Measurements from ENCODE around the gene AGAP3.

The AGAP3 gene

DNA sequence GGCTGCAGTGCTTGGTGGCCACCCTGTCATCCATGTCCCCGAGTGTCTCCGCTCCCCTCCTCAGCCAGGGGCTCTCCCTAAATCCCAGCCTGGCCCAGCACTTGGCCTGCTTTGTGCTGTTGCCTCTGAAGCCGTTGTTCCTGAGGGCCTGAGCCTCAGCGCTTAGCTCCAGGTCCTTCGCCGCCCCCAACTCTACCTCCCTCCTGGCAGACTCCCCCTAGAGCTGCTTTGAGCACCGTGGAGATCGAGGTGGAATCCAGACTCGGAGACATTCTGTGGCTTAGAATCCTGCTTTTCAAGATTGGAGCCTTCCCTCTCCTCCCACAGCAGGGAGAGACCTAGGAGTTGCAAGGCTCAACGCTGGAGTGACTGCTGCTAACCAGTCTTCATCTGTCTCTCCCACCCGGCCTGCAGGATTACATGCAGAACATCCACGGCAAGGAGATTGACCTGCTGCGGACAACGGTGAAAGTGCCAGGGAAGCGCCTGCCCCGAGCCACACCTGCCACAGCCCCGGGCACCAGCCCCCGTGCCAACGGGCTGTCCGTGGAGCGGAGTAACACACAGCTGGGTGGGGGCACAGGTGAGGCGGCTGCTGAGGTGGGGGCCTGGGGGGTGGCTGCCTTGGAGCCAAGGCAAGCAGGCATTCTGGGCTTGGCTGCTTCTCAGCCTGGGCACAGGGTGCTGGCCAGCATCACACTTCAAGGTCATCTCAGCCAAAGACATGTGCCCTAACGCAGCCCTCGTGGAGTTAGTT is 47.9 kb downstream of the AGAP3 start:
- H3K36me3 ChIP-seq = peaks cover 21 to 99% (median 72%) of the 10 kb centered on the region in 11 experiments; a peak in 19 of 22 replicates
- no peak overlapping the region for H3K9ac ChIP-seq
- H4K20me1 ChIP-seq = peaks cover 10 to 99% (median 34%) of the 10 kb centered on the region in 11 experiments; a peak in 19 of 22 replicates

DNA sequence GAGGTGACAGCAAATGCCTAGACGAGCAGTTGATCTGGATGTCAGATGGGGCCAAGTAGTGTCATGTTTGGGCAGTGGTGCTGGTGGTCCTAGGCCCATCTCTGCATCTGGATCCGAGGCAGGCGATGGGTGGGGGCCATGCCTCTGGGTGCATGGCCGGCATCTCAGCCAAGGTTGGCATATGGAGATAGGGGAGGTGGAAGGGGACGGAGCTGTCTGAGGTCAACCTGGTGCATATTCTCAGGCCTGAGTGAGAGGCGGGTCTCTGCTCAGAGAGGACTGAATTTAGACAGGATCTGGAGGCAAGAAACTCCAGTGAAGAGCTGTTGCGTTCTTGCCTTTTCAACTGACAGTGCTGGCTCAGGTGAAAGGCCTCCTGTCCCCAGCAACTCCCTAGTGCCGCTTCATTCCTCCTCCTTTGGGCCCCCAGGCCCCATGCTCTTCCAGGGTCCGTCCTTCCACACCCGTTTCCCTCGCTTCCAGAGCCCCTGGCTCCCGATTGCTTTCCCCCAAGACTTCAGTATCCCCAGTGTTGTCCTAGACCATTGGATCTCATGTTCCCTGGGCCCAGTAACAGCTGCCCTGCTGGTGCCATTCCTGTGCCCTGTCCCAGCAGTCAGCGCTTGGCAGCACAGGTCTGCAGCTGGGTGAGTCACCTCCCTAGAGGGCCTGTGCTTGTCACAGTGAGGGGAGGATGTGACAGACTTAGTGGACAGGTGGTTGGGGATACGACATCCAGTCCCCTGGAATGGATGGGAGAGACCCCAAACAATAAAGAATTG is 48.7 kb downstream of the AGAP3 start:
- Histone ChIP-seq H3K27me3 (no peaks in the 10 kb centered on the region), H3K9me3 (replicated peaks in 1 of 11) (no peaks in the 10 kb centered on the region), H3K36me3 (peaks cover 19 to 99% (median 66%) of the 10 kb centered on the region in 11 experiments; a peak in 19 of 22 replicates), H3K27ac (no peak overlapping the region), H3K4me1 (peaks cover 0 to 18% (median 5%) of the 10 kb centered on the region in 10 experiments; a peak in 12 of 20 replicates), H3K4me3 (no peak overlapping the region), H3K9ac (no peak overlapping the region), H3K4me2 (no peak overlapping the region), H4K20me1 (peaks cover 10 to 99% (median 32%) of the 10 kb centered on the region in 11 experiments; a peak in 19 of 22 replicates)
- no peak for TF ChIP-seq Cebpa-rat (IDR thresholded peaks at IDR 0.05)

More for the DNA sequence above, 47.9 kb downstream of the AGAP3 start:
- no peaks in the 10 kb centered on the region for H3K27me3 ChIP-seq
- H3K4me1 ChIP-seq = peaks cover 0 to 21% (median 8%) of the 10 kb centered on the region in 10 experiments; a peak in 12 of 20 replicates
- no peak overlapping the region for H3K4me2 ChIP-seq
- H3K4me3 ChIP-seq = no peak overlapping the region
- TF ChIP-seq Cebpa-rat (IDR thresholded peaks at IDR 0.05) = no peak
- H3K9me3 ChIP-seq (replicated peaks in 1 of 11) = no peaks in the 10 kb centered on the region
- no peak overlapping the region for H3K27ac ChIP-seq

DNA sequence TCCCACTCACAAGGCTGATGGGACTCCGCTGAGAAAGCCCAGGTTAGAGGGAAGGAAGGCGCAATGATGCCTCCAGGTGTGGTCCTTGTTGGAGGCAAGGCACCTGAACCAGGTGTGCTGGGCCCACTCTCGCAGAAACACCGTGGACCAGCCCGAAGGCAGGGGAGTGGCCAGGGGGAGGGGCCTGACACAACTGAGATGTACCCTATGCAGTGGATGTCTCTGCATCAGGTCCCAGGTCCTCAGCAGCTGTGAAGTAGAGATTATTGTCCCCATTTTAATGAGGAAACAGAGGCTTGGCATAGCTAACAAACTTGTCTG is 49.2 kb downstream of the AGAP3 start:
- Histone ChIP-seq H3K9ac (no peak overlapping the region), H3K4me2 (no peak overlapping the region), H3K27ac (no peak overlapping the region), H3K4me1 (peaks cover 0 to 12% (median 0%) of the 10 kb centered on the region in 10 experiments; a peak in 6 of 20 replicates), H3K36me3 (peaks cover 13 to 99% (median 66%) of the 10 kb centered on the region in 11 experiments; a peak in 19 of 22 replicates), H3K27me3 (no peaks in the 10 kb centered on the region), H3K9me3 (replicated peaks in 1 of 11) (no peaks in the 10 kb centered on the region), H4K20me1 (peaks cover 10 to 99% (median 30%) of the 10 kb centered on the region in 11 experiments; a peak in 19 of 22 replicates), H3K4me3 (no peak overlapping the region)
- no peak for TF ChIP-seq Cebpa-rat (IDR thresholded peaks at IDR 0.05)

DNA sequence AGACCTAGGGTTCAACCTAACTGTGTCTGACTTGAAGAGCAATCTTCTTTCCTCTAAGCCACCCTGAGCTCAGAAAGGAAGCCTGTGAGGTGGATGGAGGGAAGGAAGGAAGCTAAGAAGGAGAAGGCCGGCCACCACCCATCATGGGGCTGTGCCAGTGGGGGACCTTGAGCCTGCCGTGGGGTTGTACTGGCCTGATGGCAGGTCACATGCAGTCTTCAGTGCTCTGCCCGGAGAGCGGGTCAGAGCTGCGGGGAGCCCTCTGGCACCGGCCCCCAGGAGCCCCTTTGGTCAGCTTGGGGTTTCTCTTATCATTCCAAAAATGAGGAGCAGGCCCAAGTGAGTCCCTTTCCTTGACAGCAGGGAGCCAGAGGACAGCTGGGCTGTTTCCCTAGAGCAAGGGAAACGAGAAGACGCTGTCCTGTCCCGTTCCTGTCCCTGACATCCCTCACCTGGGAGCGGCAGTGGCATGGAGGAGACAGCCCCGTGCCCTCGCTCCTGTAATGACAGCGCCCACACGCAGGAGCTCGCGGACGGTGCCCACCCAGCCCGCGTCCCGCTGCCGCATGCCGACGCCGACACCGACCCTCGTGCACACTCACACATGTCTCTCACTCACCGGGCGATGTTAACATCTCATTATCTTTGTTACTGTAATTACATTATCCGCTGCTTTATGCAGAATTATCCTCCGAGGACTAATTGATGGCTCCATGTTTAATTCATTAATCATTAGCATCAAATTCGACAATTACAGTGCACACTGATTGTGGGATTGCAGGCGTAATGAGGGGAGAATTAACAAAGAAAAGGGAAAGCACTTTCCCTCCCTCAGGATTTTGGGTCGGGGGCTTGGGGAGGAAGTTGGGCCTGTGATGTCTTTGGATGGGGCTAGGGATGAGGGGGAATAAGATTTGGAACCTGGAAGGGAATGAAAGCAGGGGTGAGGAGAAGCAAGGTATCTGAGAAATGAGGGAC is 49.9 kb downstream of the AGAP3 start:
- no peak overlapping the region for H3K27ac ChIP-seq
- no peak overlapping the region for H3K4me3 ChIP-seq
- no peaks in the 10 kb centered on the region for H3K9me3 ChIP-seq (replicated peaks in 1 of 11)
- peaks cover 7 to 99% (median 60%) of the 10 kb centered on the region in 11 experiments; a peak in 19 of 22 replicates for H3K36me3 ChIP-seq
- no peaks in the 10 kb centered on the region for H3K27me3 ChIP-seq
- TF ChIP-seq Cebpa-rat (IDR thresholded peaks at IDR 0.05) = no peak
- peaks cover 5 to 99% (median 27%) of the 10 kb centered on the region in 11 experiments; a peak in 19 of 22 replicates for H4K20me1 ChIP-seq
- H3K4me1 ChIP-seq = peaks cover 0 to 10% (median 0%) of the 10 kb centered on the region in 10 experiments; a peak in 4 of 20 replicates
- H3K4me2 ChIP-seq = no peak overlapping the region
- H3K9ac ChIP-seq = no peak overlapping the region

DNA sequence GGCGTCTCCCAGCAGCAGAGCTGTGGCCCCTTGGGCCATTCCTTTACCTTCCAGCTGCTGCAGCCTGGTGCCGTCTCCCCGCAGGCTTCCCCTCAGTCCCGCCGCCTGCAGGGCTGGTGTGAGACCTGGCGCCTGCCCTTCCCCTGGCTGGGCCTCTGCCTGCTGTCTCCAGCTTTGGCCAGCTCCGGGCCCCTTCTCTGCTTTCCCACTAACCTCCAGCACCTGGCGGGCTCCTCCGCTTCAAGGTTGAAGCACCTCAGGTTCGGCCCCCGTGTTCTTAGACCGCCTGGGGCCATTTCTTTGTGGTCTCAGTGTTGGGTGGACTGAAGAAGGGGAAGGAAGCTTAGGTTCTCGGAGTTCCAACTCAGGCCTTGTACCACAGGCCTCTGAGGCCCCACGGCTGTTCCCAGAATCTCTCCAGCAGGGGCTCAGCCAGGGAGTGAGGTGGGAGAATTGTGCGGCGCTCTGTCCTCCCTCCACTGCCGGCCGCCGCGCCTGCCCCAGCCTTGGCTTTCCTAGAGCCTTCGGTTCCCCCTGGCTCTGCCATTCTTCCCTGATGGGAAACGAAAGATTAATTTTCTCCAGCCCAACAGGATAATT is 50.9 kb downstream of the AGAP3 start:
- Histone ChIP-seq H3K36me3 (peaks cover 7 to 99% (median 60%) of the 10 kb centered on the region in 11 experiments; a peak in 19 of 22 replicates), H3K27ac (no peak overlapping the region), H3K4me3 (no peak overlapping the region), H3K9me3 (replicated peaks in 1 of 11) (no peaks in the 10 kb centered on the region), H3K9ac (no peak overlapping the region), H3K4me2 (no peak overlapping the region), H3K4me1 (peaks cover 0 to 7% (median 4%) of the 10 kb centered on the region in 10 experiments; a peak in 16 of 20 replicates), H4K20me1 (peaks cover 0 to 99% (median 20%) of the 10 kb centered on the region in 11 experiments; a peak in 18 of 22 replicates), H3K27me3 (no peaks in the 10 kb centered on the region)
- TF ChIP-seq Cebpa-rat (IDR thresholded peaks at IDR 0.05) = no peak

DNA sequence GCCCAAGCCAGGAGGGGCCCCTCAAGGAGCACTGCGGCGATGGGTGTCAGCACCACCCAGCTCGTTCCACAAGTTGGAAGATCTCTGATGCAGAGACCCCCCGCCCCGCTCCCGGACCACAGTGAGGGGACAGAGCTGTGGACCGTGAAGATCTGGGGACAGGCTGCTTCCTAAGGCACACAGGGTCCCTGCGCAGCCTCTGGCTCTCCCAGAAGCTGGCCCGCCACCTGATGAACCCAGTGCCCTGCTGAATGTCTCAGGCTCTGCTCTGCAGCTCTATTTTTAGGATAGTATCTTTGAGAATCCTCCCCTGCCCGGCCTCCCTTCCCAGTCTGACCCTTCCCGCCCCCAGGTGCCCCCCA is 51.5 kb downstream of the AGAP3 start:
- no peaks in the 10 kb centered on the region for H3K27me3 ChIP-seq
- H3K9ac ChIP-seq = no peak overlapping the region
- no peak overlapping the region for H3K27ac ChIP-seq
- H3K4me3 ChIP-seq = no peak overlapping the region
- H3K4me1 ChIP-seq = peaks cover 0 to 13% (median 10%) of the 10 kb centered on the region in 10 experiments; a peak in 16 of 20 replicates
- H3K9me3 ChIP-seq (replicated peaks in 1 of 11) = no peaks in the 10 kb centered on the region
- no peak for TF ChIP-seq Cebpa-rat (IDR thresholded peaks at IDR 0.05)
- H3K4me2 ChIP-seq = no peak overlapping the region
- peaks cover 0 to 99% (median 20%) of the 10 kb centered on the region in 11 experiments; a peak in 16 of 22 replicates for H4K20me1 ChIP-seq
- peaks cover 7 to 99% (median 58%) of the 10 kb centered on the region in 11 experiments; a peak in 19 of 22 replicates for H3K36me3 ChIP-seq

DNA sequence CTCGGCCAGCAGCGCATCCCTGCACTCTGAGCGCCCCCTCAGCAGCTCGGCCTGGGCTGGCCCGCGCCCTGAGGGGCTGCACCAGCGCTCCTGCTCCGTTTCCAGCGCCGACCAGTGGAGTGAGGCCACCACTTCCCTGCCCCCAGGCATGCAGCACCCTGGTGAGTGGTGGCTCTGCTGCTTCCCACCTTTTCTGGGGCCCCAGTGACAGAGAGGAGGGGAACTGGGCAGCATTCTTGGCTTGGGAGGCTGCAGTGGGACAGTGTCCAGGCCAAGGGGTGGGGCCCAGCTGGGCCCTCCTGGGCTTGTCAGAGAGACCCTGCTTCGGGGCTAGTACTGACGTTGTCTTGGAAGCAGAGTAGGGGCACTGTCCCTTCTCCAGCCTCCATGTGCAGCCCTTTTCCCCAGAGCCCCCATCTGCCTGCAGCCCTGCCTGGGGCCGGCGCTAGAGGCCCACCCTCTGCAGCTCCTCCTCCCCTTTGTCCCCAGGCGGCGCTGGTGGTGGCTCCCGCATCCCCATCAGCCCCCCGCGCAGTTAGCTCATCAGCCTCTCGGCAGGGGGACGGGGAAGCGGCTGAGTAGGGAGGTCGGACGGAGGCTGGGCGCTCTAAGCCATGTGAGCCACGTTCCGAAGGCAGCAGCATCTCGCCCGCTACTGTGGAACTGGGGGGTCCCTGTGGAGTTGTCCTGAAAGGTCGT is 52.0 kb downstream of the AGAP3 start:
- Histone ChIP-seq H4K20me1 (peaks cover 0 to 100% (median 25%) of the 10 kb centered on the region in 11 experiments; a peak in 16 of 22 replicates), H3K4me2 (no peak overlapping the region), H3K9ac (0 out of 22 replicates have a peak overlapping the region, but pooled peaks of 1 of the 11 experiments have one; percentile 9), H3K27me3 (no peaks in the 10 kb centered on the region), H3K36me3 (peaks cover 7 to 100% (median 60%) of the 10 kb centered on the region in 11 experiments; a peak in 19 of 22 replicates), H3K27ac (no peak overlapping the region), H3K9me3 (replicated peaks in 1 of 11) (no peaks in the 10 kb centered on the region), H3K4me3 (no peak overlapping the region), H3K4me1 (peaks cover 0 to 18% (median 15%) of the 10 kb centered on the region in 10 experiments; a peak in 16 of 20 replicates)
- no peak for TF ChIP-seq Cebpa-rat (IDR thresholded peaks at IDR 0.05)

Measured in BLaER1 treated with 17β-estradiol and CSF1 and Interleukin-3, amounts not matched to agents 10 nM and 100 nM (cell line).